Astrocyte of the spinal cord (primary cell): ENCODE data around the gene MAGEF1.

Experiments used
- DNase-seq: peaks from one replicate; pipeline ENCODE4 v3.0.0; 2011; ENCODE audit warnings: low read depth, low spot score
- H3K4me3 ChIP-seq: 2 replicates; pipeline ENCODE4 v1.5.1; 2011; ENCODE audit warnings: low read depth, mild to moderate bottlenecking, low read length, moderate library complexity
- CTCF ChIP-seq: IDR thresholded peaks from 2 replicates; pipeline ENCODE4 v1.5.1; 2012; ENCODE audit warnings: low read depth, mild to moderate bottlenecking, low read length, inconsistent platforms
- in situ Hi-C: cut with HindIII; loops from 2 replicates; pipeline ENCODE4 v1.10.0; 2017; ENCODE audit warnings: low sequenced_read_pairs

The MAGEF1 gene

GRCh38 chr3:184713040-184713355, 1.1 kb upstream of the MAGEF1 start:
- DNase-seq: no peak
- H3K4me3 ChIP-seq: no peak overlapping the region
- in situ Hi-C loops: no loop called here
- no peak for TF ChIP-seq CTCF

GRCh38 chr3:184712248-184713039, 580 bp upstream of the MAGEF1 start:
- DNase-seq: no peak

GRCh38 chr3:184710870-184711492, 883 bp downstream of the MAGEF1 start:
- no peak for DNase-seq
- in situ Hi-C loops: no loop called here
- no peak for TF ChIP-seq CTCF
- peak overlapping the region; percentile 77 for H3K4me3 ChIP-seq

More at GRCh38 chr3:184712248-184713039, 580 bp upstream of the MAGEF1 start:
- TF ChIP-seq CTCF: no peak
- in situ Hi-C loops: no loop called here
- H3K4me3 ChIP-seq: peak overlapping the region; percentile 77

GRCh38 chr3:184703657-184704056, 8.2 kb downstream of the MAGEF1 start:
- no peak for TF ChIP-seq CTCF
- in situ Hi-C loops: no loop called here
- DNase-seq: no peak
- no peak overlapping the region for H3K4me3 ChIP-seq

GRCh38 chr3:184700759-184701158, 11.1 kb downstream of the MAGEF1 start:
- no peak overlapping the region for H3K4me3 ChIP-seq
- no peak for TF ChIP-seq CTCF
- no peak for DNase-seq
- in situ Hi-C loops: no loop called here

- in situ Hi-C loops: no loop called here
- no peak for DNase-seq
- no peak overlapping the region for H3K4me3 ChIP-seq
- no peak for TF ChIP-seq CTCF
Observed at GRCh38 chr3:184697845-184698244, 14.0 kb downstream of the MAGEF1 start.
